Panc1 (cell line): ENCODE data around the gene GLCCI1. TPM values are rescaled to one million over a fixed set of nuclear protein-coding genes. Genes with fewer than 3 reads are reported as not detected.

Experiments used
- ATAC-seq: fragments of 200-7000 bp; cut with Tn5 transposase; 2 replicates; pipeline ENCODE4 v1.9.1; 2020; ENCODE audit warnings: mild to moderate bottlenecking, moderate library complexity
- BruUV-seq: library from RNA; stranded (reverse); fragments of 400-500 nt; replicated peaks from 2 replicates; lab custom pipeline; 2021; lab: Mats Ljungman, UMichigan
- CTCF ChIA-PET: fragments of 300-600 bp; sonication (Branson Sonifier 250); formaldehyde crosslinking; loops from one replicate; lab custom pipeline; 2022; ENCODE audit warnings: antibody characterized with exemption; lab: Charles Lee
- POLR2A ChIA-PET: fragments of 300-600 bp; sonication (Branson Sonifier 250); formaldehyde crosslinking; loops from one replicate; lab custom pipeline; 2022; ENCODE audit warnings: antibody characterized with exemption; lab: Charles Lee
- DNase-seq: peaks from one replicate; pipeline ENCODE4 v3.0.0-alpha.2; 2010; ENCODE audit warnings: low read depth, low spot score
- H3K27ac ChIP-seq: 2 replicates; pipeline ENCODE4 v1.5.1; 2011; ENCODE audit warnings: mild to moderate bottlenecking, low read length, inconsistent platforms
- H3K27me3 ChIP-seq: fragments of 200-500 bp; sonication (Bioruptor generic); 2 replicates; pipeline ENCODE4 v1.6.0; 2014; ENCODE audit warnings: low read length, inconsistent platforms; ENCODE audit not compliant: control insufficient read depth, insufficient read depth
- H3K36me3 ChIP-seq: fragments of 200-500 bp; sonication (Bioruptor generic); 2 replicates; pipeline ENCODE4 v1.5.1; 2014; ENCODE audit warnings: inconsistent platforms, mild to moderate bottlenecking, low read length, moderate library complexity; ENCODE audit not compliant: control insufficient read depth, insufficient read depth
- H3K4me1 ChIP-seq: 2 replicates; pipeline ENCODE4 v1.5.1; 2011; ENCODE audit warnings: inconsistent platforms, mild to moderate bottlenecking, low read length, moderate library complexity; ENCODE audit not compliant: control insufficient read depth, insufficient read depth
- H3K4me3 ChIP-seq, 2 experiments: 2 replicates each; pipeline ENCODE4 v1.5.1; 2011 to 2012; ENCODE audit warnings: low read depth in 2 of 2, low read length in 2 of 2, mild to moderate bottlenecking in 2 of 2, inconsistent platforms in 1 of 2, moderate library complexity in 1 of 2
- H3K9me3 ChIP-seq: fragments of 200-500 bp; sonication (Bioruptor generic); 2 replicates; pipeline ENCODE4 v1.5.1; 2014; ENCODE audit warnings: low read depth, mild to moderate bottlenecking, inconsistent platforms, low read length, moderate library complexity; ENCODE audit not compliant: control insufficient read depth, insufficient read depth
- CTCF ChIP-seq: fragments of 450-650 bp; IDR thresholded peaks from 2 replicates; pipeline ENCODE4 v1.5.1; 2017; ENCODE audit warnings: mild to moderate bottlenecking
- POLR2AphosphoS5 ChIP-seq: IDR thresholded peaks from 2 replicates; pipeline ENCODE4 v1.6.1; 2012; ENCODE audit warnings: mild to moderate bottlenecking, low read depth, low read length, moderate library complexity
- REST ChIP-seq, 2 experiments: IDR thresholded peaks; 2 replicates each; pipeline ENCODE4 v1.6.1; 2011 to 2012; ENCODE audit warnings: low read depth in 2 of 2, control low read depth in 1 of 2, low read length in 1 of 2, mild to moderate bottlenecking in 1 of 2, moderate library complexity in 1 of 2; ENCODE audit not compliant: insufficient read depth in 1 of 2
- SIN3A ChIP-seq: IDR thresholded peaks from 2 replicates; pipeline ENCODE4 v1.6.1; 2012; ENCODE audit warnings: low read depth, mild to moderate bottlenecking, low read length, moderate library complexity, borderline replicate concordance; ENCODE audit not compliant: insufficient read depth
- TCF7L2 ChIP-seq: IDR thresholded peaks from 2 replicates; pipeline ENCODE4 v1.6.1; 2011; ENCODE audit warnings: mild to moderate bottlenecking, low read depth, low read length, inconsistent platforms
- in situ Hi-C: cut with HindIII; loops from 2 replicates; pipeline ENCODE4 v1.10.0; 2016; ENCODE audit warnings: low sequenced_read_pairs, low pct_unique_long_range_greater_than_20kb
- intact Hi-C: fragments of 100-400 bp; cut with micrococcal nuclease; formaldehyde crosslinking; loops from one replicate; pipeline ENCODE4 v1.10.0; 2022; ENCODE audit not compliant: unreplicated experiment
- total RNA-seq: library from RNA; stranded (reverse); gene quantifications from one replicate; pipeline ENCODE4 v1.2.1, GENCODE V29; 2021; ENCODE audit not compliant: unreplicated experiment

GLCCI1 gene
- total RNA-seq, 1 experiment from 2014 or later: 36.4 TPM

- ATAC-seq (no peak), DNase-seq (no peak)
- no peak for TF ChIP-seq CTCF
- no peak for TF ChIP-seq TCF7L2
- TF ChIP-seq REST (IDR thresholded peaks at IDR 0.05; ENCODE audit: insufficient read depth in 1 of 2, low read depth in 2 of 2, low read length in 1 of 2): no peak
- TF ChIP-seq SIN3A: no peak
- no peak for TF ChIP-seq POLR2AphosphoS5
- TSS peak; percentile 3 for BruUV-seq
- Histone ChIP-seq H3K4me3 (no peak overlapping the region), H3K27me3 (no peaks in the 10 kb centered on the region), H3K9me3 (no peaks in the 10 kb centered on the region), H3K36me3 (no peaks in the 10 kb centered on the region), H3K27ac (no peak overlapping the region), H3K4me1 (peaks cover 5% of the 10 kb centered on the region; the same call in 1 of the 2 replicates)
- in situ Hi-C loops: no loop called here
- ChIA-PET POLR2A (no interaction called here), CTCF (no interaction called here)
- intact Hi-C loops: loop anchor here (10.0 kb wide), 1 partner anchor 293 kb away; no protein-coding TSS in a partner anchor
Measured at GRCh38 chr7:7977774-7978173, 9.2 kb downstream of the GLCCI1 start.

- TF ChIP-seq REST (IDR thresholded peaks at IDR 0.05; ENCODE audit: insufficient read depth in 1 of 2, low read depth in 2 of 2, low read length in 1 of 2): no peak
- no peak for TF ChIP-seq TCF7L2
- no peak for TF ChIP-seq CTCF
- TF ChIP-seq POLR2AphosphoS5: no peak
- no peak for TF ChIP-seq SIN3A
- intact Hi-C loops: loop anchor here (10.0 kb wide), 1 partner anchor 294 kb away; no protein-coding TSS in a partner anchor
- no peak overlapping the region for H3K27ac ChIP-seq
- H3K36me3 ChIP-seq: no peaks in the 10 kb centered on the region
- in situ Hi-C loops: no loop called here
- no peak overlapping the region for H3K4me3 ChIP-seq
- no peak for ATAC-seq
- H3K9me3 ChIP-seq: no peaks in the 10 kb centered on the region
- POLR2A ChIA-PET: no interaction called here
- no TSS peak for BruUV-seq
- H3K4me1 ChIP-seq: peaks cover 5% of the 10 kb centered on the region; the same call in 1 of the 2 replicates
- no peak for DNase-seq
- H3K27me3 ChIP-seq: no peaks in the 10 kb centered on the region
- CTCF ChIA-PET: no interaction called here
Measured at GRCh38 chr7:7978860-7979259, 10.3 kb downstream of the GLCCI1 start.
